SK-N-SH (cell line): Measurements from ENCODE around the gene STK32C.

ENCODE experiments used
- CHD2 ChIP-seq: fragments of 150-350 bp; IDR thresholded peaks from 2 replicates; pipeline ENCODE4 v1.6.1; 2018; ENCODE audit warnings: low read length; ENCODE audit not compliant: partially characterized antibody
- EZH2phosphoT487 ChIP-seq: fragments of 200-600 bp; sonication (generic); IDR thresholded peaks from 2 replicates; pipeline ENCODE4 v1.6.1; 2017; ENCODE audit warnings: low read depth, mixed run types, mild to moderate bottlenecking, antibody characterized with exemption, moderate library complexity, borderline replicate concordance
- JUND ChIP-seq: IDR thresholded peaks from 2 replicates; pipeline ENCODE4 v1.4.0; 2012
- SIN3A ChIP-seq: IDR thresholded peaks from 2 replicates; pipeline ENCODE4 v1.6.1; 2012; ENCODE audit warnings: low read depth, mild to moderate bottlenecking, low read length, moderate library complexity, borderline replicate concordance
- SMC3 ChIP-seq: IDR thresholded peaks from 2 replicates; pipeline ENCODE4 v1.6.1; 2012; ENCODE audit warnings: low read depth, low read length, improper control_type of control experiment
- YY1 ChIP-seq: IDR thresholded peaks from 2 replicates; pipeline ENCODE4 v1.4.0; 2012; ENCODE audit warnings: low read depth, mild to moderate bottlenecking
- TF ChIP-seq, protein P1 (sequence below): fragments of 200-600 bp; sonication (generic); IDR thresholded peaks from 2 replicates; pipeline ENCODE4 v1.6.1; 2017; ENCODE audit warnings: antibody characterized with exemption, mild to moderate bottlenecking, moderate library complexity
- TF ChIP-seq, protein P2 (sequence below): fragments of 150-350 bp; IDR thresholded peaks from 2 replicates; pipeline ENCODE4 v1.6.1; 2017; ENCODE audit warnings: antibody characterized with exemption, low read length, low read depth, borderline replicate concordance

GRCh38 chr10:132197271-132198067 is 110.3 kb downstream of the STK32C start:
- TF ChIP-seq SMC3, result no peak
- no peak for TF ChIP-seq SIN3A
- no peak for TF ChIP-seq CHD2
- TF ChIP-seq, protein P1, sequence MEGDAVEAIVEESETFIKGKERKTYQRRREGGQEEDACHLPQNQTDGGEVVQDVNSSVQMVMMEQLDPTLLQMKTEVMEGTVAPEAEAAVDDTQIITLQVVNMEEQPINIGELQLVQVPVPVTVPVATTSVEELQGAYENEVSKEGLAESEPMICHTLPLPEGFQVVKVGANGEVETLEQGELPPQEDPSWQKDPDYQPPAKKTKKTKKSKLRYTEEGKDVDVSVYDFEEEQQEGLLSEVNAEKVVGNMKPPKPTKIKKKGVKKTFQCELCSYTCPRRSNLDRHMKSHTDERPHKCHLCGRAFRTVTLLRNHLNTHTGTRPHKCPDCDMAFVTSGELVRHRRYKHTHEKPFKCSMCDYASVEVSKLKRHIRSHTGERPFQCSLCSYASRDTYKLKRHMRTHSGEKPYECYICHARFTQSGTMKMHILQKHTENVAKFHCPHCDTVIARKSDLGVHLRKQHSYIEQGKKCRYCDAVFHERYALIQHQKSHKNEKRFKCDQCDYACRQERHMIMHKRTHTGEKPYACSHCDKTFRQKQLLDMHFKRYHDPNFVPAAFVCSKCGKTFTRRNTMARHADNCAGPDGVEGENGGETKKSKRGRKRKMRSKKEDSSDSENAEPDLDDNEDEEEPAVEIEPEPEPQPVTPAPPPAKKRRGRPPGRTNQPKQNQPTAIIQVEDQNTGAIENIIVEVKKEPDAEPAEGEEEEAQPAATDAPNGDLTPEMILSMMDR, result no peak
- no peak for TF ChIP-seq EZH2phosphoT487
- TF ChIP-seq JUND, result no peak
- TF ChIP-seq, protein P2, sequence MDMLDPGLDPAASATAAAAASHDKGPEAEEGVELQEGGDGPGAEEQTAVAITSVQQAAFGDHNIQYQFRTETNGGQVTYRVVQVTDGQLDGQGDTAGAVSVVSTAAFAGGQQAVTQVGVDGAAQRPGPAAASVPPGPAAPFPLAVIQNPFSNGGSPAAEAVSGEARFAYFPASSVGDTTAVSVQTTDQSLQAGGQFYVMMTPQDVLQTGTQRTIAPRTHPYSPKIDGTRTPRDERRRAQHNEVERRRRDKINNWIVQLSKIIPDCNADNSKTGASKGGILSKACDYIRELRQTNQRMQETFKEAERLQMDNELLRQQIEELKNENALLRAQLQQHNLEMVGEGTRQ, result no peak
- TF ChIP-seq YY1, result no peak
